GM23338 (cell line): ENCODE results near the gene TRPM3. TPM values are rescaled to one million over a fixed set of nuclear protein-coding genes. Genes with fewer than 3 reads are reported as not detected.

ENCODE experiments used
- ATAC-seq: fragments of 200-7000 bp; cut with Tn5 transposase; 3 replicates; pipeline ENCODE4 v1.9.1; 2020
- DNase-seq: peaks from one replicate; pipeline ENCODE4 v3.0.0-alpha.2; 2015; ENCODE audit warnings: low spot score
- H2AFZ ChIP-seq: fragments of 200-600 bp; sonication (generic); 2 replicates; pipeline ENCODE4 v1.8.0; 2016; ENCODE audit warnings: antibody characterized with exemption, mild to moderate bottlenecking, moderate library complexity
- H3F3A ChIP-seq: fragments of 200-600 bp; sonication (generic); replicated peaks from 2 replicates; pipeline ENCODE4 v1.8.0; 2017; ENCODE audit warnings: antibody characterized with exemption, mixed run types, low read depth
- H3K27ac ChIP-seq: fragments of 200-600 bp; sonication (generic); 2 replicates; pipeline ENCODE4 v1.6.1; 2016; ENCODE audit warnings: low read depth
- H3K27me3 ChIP-seq: fragments of 200-600 bp; sonication (generic); 2 replicates; pipeline ENCODE4 v1.8.0; 2016; ENCODE audit warnings: mild to moderate bottlenecking, mixed run types, moderate library complexity; ENCODE audit not compliant: insufficient read depth
- H3K36me3 ChIP-seq: fragments of 200-600 bp; sonication (generic); 2 replicates; pipeline ENCODE4 v1.8.0; 2016; ENCODE audit warnings: mild to moderate bottlenecking; ENCODE audit not compliant: insufficient read depth
- H3K4me1 ChIP-seq: fragments of 200-600 bp; sonication (generic); 2 replicates; pipeline ENCODE4 v1.8.0; 2016; ENCODE audit warnings: mild to moderate bottlenecking, moderate library complexity; ENCODE audit not compliant: insufficient read depth
- H3K4me2 ChIP-seq: fragments of 200-600 bp; sonication (generic); 2 replicates; pipeline ENCODE4 v1.7.1; 2017; ENCODE audit warnings: mixed run types
- H3K4me3 ChIP-seq: fragments of 200-600 bp; sonication (generic); 2 replicates; pipeline ENCODE4 v1.6.1; 2016; ENCODE audit warnings: mixed run types
- H3K79me2 ChIP-seq: fragments of 200-600 bp; sonication (generic); replicated peaks from 2 replicates; pipeline ENCODE4 v1.8.0; 2017; ENCODE audit warnings: mild to moderate bottlenecking; ENCODE audit not compliant: insufficient read depth
- H3K9me2 ChIP-seq: fragments of 200-600 bp; sonication (generic); 2 replicates; pipeline ENCODE4 v1.8.0; 2017; ENCODE audit not compliant: insufficient read depth
- H4K20me1 ChIP-seq: fragments of 200-600 bp; sonication (generic); replicated peaks from 2 replicates; pipeline ENCODE4 v1.8.0; 2017; ENCODE audit warnings: mild to moderate bottlenecking; ENCODE audit not compliant: insufficient read depth
- H3K27ac Mint-ChIP-seq: 2 replicates; pipeline ENCODE4 v1.8.0; 2020; ENCODE audit warnings: inconsistent platforms, mild to moderate bottlenecking, moderate library complexity, mixed read lengths
- H3K27me3 Mint-ChIP-seq: 3 replicates; pipeline ENCODE4 v1.8.0; 2022; ENCODE audit warnings: low read depth, mild to moderate bottlenecking, moderate library complexity, mixed read lengths, inconsistent platforms; ENCODE audit not compliant: insufficient read depth, poor library complexity
- H3K36me3 Mint-ChIP-seq: 3 replicates; pipeline ENCODE4 v1.8.0; 2021; ENCODE audit warnings: low read depth, mild to moderate bottlenecking, inconsistent platforms, moderate library complexity, mixed read lengths
- H3K4me1 Mint-ChIP-seq: 3 replicates; pipeline ENCODE4 v1.8.0; 2020; ENCODE audit warnings: mild to moderate bottlenecking, inconsistent platforms, mixed read lengths
- H3K4me3 Mint-ChIP-seq: 3 replicates; pipeline ENCODE4 v1.8.0; 2021; ENCODE audit warnings: moderate library complexity, mild to moderate bottlenecking, inconsistent platforms, mixed read lengths
- H3K9me3 Mint-ChIP-seq: 3 replicates; pipeline ENCODE4 v1.8.0; 2020; ENCODE audit warnings: moderate library complexity, mild to moderate bottlenecking, inconsistent platforms, mixed read lengths
- CREB1 ChIP-seq: fragments of 250-450 bp; sonication (Bioruptor Pico); IDR thresholded peaks from 2 replicates; pipeline ENCODE4 v1.5.0; 2020; ENCODE audit warnings: low read depth, mild to moderate bottlenecking, moderate library complexity
- EZH2 ChIP-seq: fragments of 200-600 bp; sonication (generic); IDR thresholded peaks from one replicate; pipeline ENCODE4 v1.8.0; 2017; ENCODE audit warnings: antibody characterized with exemption, mild to moderate bottlenecking, low read depth; ENCODE audit not compliant: unreplicated experiment
- EZH2phosphoT487 ChIP-seq: fragments of 200-600 bp; sonication (generic); IDR thresholded peaks from one replicate; pipeline ENCODE4 v1.8.1; 2018; ENCODE audit warnings: antibody characterized with exemption; ENCODE audit not compliant: unreplicated experiment
- JUNB ChIP-seq: IDR thresholded peaks from one replicate; pipeline ENCODE4 v1.6.1; 2016; ENCODE audit warnings: antibody characterized with exemption; ENCODE audit not compliant: unreplicated experiment
- NANOG ChIP-seq: IDR thresholded peaks from 2 replicates; pipeline ENCODE4 v1.6.1; 2016; ENCODE audit warnings: antibody characterized with exemption, borderline replicate concordance
- POLR2AphosphoS5 ChIP-seq: IDR thresholded peaks from 2 replicates; pipeline ENCODE4 v1.6.1; 2016; ENCODE audit warnings: antibody characterized with exemption, low read depth
- STAT1 ChIP-seq: IDR thresholded peaks from one replicate; pipeline ENCODE4 v1.6.1; 2016; ENCODE audit warnings: antibody characterized with exemption; ENCODE audit not compliant: unreplicated experiment
- ZNF114 ChIP-seq: fragments of 250-450 bp; sonication (Bioruptor Pico); IDR thresholded peaks from 2 replicates; pipeline ENCODE4 v1.5.0; 2020; ENCODE audit warnings: mild to moderate bottlenecking, moderate library complexity
- ZNF331 ChIP-seq: fragments of 250-450 bp; sonication (Bioruptor Pico); IDR thresholded peaks from 2 replicates; pipeline ENCODE4 v1.5.0; 2020; ENCODE audit warnings: low read depth, mild to moderate bottlenecking, moderate library complexity
- ZNF462 ChIP-seq: fragments of 250-450 bp; sonication (Bioruptor Pico); IDR thresholded peaks from 2 replicates; pipeline ENCODE4 v1.5.0; 2020; ENCODE audit warnings: mild to moderate bottlenecking, moderate library complexity
- polyA plus RNA-seq: library from polyadenylated mRNA; unstranded; fragments of >200 nt; fragmentation: Nextera tagmentation; extraction: Ambion mirVana; gene quantifications from 2 replicates; pipeline ENCODE4 v1.2.1, GENCODE V29; 2016
- total RNA-seq: library from RNA; depleted of rRNA; stranded (reverse); fragments of >200 nt; shearing (Covaris generic); gene quantifications from 2 replicates; pipeline ENCODE4 v1.2.3, GENCODE V29; 2014
- TF ChIP-seq, protein P1 (sequence below): IDR thresholded peaks from one replicate; pipeline ENCODE4 v1.6.1; 2018; ENCODE audit warnings: antibody characterized with exemption; ENCODE audit not compliant: unreplicated experiment

The TRPM3 gene
- total and polyA plus RNA-seq, 2 experiments from 2014 or later = 2.8 to 8.2 TPM

GRCh38 chr9:70625078-70625477 lies 496.3 kb downstream of the TRPM3 start:
- H3K36me3 Mint-ChIP-seq = peaks cover 10% of the 10 kb centered on the region; the same call in 2 of the 3 replicates

More at GRCh38 chr9:70625078-70625477, 496.3 kb downstream of the TRPM3 start:
- H3K4me2 ChIP-seq = no peak overlapping the region
- 0 out of 2 replicates have a peak, but pooled peaks cover 7% of the 10 kb centered on the region for H3K36me3 ChIP-seq
- H3K27me3 Mint-ChIP-seq = peaks cover 2% of the 10 kb centered on the region
- peaks cover 7% of the 10 kb centered on the region; the same call in 1 of the 3 replicates for H3K9me3 Mint-ChIP-seq
- H4K20me1 ChIP-seq = no peaks in the 10 kb centered on the region
- H3K4me3 ChIP-seq = no peak overlapping the region
- peaks cover 5% of the 10 kb centered on the region; the same call in 1 of the 2 replicates for H3K9me2 ChIP-seq
- no peaks in the 10 kb centered on the region for H3K27me3 ChIP-seq
- no peak overlapping the region for H3K4me3 Mint-ChIP-seq
- ATAC-seq (peak; percentile 77), DNase-seq (peak; percentile 55)
- no peak overlapping the region for H3K27ac Mint-ChIP-seq
- H3K79me2 ChIP-seq = no peaks in the 10 kb centered on the region
- H2AFZ ChIP-seq = no peak overlapping the region
- H3F3A ChIP-seq = no peaks in the 10 kb centered on the region
- no peaks in the 10 kb centered on the region for H3K4me1 Mint-ChIP-seq
- no peaks in the 10 kb centered on the region; the same call in 1 of the 2 replicates for H3K4me1 ChIP-seq
- TF ChIP-seq NANOG (no peak), EZH2phosphoT487 (no peak), ZNF114 (CRISPR knock-in tag) (no peak), ZNF331 (CRISPR knock-in tag) (no peak), STAT1 (no peak), CREB1 (CRISPR knock-in tag) (no peak), EZH2 (no peak), ZNF462 (no peak), JUNB (no peak), POLR2AphosphoS5 (no peak)
- TF ChIP-seq, protein P1, sequence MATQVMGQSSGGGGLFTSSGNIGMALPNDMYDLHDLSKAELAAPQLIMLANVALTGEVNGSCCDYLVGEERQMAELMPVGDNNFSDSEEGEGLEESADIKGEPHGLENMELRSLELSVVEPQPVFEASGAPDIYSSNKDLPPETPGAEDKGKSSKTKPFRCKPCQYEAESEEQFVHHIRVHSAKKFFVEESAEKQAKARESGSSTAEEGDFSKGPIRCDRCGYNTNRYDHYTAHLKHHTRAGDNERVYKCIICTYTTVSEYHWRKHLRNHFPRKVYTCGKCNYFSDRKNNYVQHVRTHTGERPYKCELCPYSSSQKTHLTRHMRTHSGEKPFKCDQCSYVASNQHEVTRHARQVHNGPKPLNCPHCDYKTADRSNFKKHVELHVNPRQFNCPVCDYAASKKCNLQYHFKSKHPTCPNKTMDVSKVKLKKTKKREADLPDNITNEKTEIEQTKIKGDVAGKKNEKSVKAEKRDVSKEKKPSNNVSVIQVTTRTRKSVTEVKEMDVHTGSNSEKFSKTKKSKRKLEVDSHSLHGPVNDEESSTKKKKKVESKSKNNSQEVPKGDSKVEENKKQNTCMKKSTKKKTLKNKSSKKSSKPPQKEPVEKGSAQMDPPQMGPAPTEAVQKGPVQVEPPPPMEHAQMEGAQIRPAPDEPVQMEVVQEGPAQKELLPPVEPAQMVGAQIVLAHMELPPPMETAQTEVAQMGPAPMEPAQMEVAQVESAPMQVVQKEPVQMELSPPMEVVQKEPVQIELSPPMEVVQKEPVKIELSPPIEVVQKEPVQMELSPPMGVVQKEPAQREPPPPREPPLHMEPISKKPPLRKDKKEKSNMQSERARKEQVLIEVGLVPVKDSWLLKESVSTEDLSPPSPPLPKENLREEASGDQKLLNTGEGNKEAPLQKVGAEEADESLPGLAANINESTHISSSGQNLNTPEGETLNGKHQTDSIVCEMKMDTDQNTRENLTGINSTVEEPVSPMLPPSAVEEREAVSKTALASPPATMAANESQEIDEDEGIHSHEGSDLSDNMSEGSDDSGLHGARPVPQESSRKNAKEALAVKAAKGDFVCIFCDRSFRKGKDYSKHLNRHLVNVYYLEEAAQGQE = no peak
- no peak overlapping the region for H3K27ac ChIP-seq
